HG02852 (cell line): ENCODE results near the gene DMAC1.

Experiments
- ATAC-seq: cut with Tn5 transposase; IDR thresholded peaks from one replicate; pipeline ENCODE4 v1.9.1; 2021; ENCODE audit warnings: mild to moderate bottlenecking, moderate library complexity; ENCODE audit not compliant: unreplicated experiment

The DMAC1 gene

GRCh38 chr9:7784472-7784871 lies 15.1 kb downstream of the DMAC1 start:
- ATAC-seq = no peak

- ATAC-seq = no peak
These were observed 15.9 kb downstream of the DMAC1 start for GRCh38 chr9:7783635-7784063.

- no peak for ATAC-seq
These were observed 17.0 kb downstream of the DMAC1 start for GRCh38 chr9:7782400-7783120.

- ATAC-seq = no peak
These were observed 19.2 kb downstream of the DMAC1 start for GRCh38 chr9:7780261-7780988.

GRCh38 chr9:7778851-7779600 lies 20.6 kb downstream of the DMAC1 start:
- ATAC-seq = no peak

GRCh38 chr9:7777771-7778170 lies 21.8 kb downstream of the DMAC1 start:
- ATAC-seq = no peak

GRCh38 chr9:7770111-7770510 lies 29.5 kb downstream of the DMAC1 start:
- ATAC-seq = no peak

- ATAC-seq = no peak
These were observed 37.0 kb downstream of the DMAC1 start for GRCh38 chr9:7762600-7762999.

GRCh38 chr9:7760014-7760415 lies 39.6 kb downstream of the DMAC1 start:
- ATAC-seq = no peak

GRCh38 chr9:7756088-7756487 lies 43.5 kb downstream of the DMAC1 start:
- peak; percentile 99 for ATAC-seq

- no peak for ATAC-seq
These were observed 47.1 kb downstream of the DMAC1 start for GRCh38 chr9:7752481-7752880.
